ENCODE results near the gene BAG1. TPM values are rescaled to one million over a fixed set of nuclear protein-coding genes. Genes with fewer than 3 reads are reported as not detected.
A peak's percentile ranks its signal among the peaks of the same experiment; 100 is the strongest.

BAG1 gene
- total RNA-seq, 2 experiments from 2014 or later, result 62.3 to 72.2 TPM

GRCh38 chr9:33233626-33234342, 30.7 kb downstream of the BAG1 start:
- Mint-ChIP-seq H3K4me1 (no peaks in the 10 kb centered on the region), H3K4me3 (no peak overlapping the region), H3K36me3 (ENCODE audit: low read depth) (no peaks in the 10 kb centered on the region), H3K9me3 (no peaks in the 10 kb centered on the region), H3K27ac (no peak overlapping the region), H3K27me3 (peaks cover 2% of the 10 kb centered on the region)
- POLR2A ChIA-PET, result no interaction called here
- no peak for DNase-seq
- CTCF ChIA-PET, result interaction anchor here (0.9 to 4.3 kb wide), 8 partner anchors 8 to 53 kb away, joined by 3 to 13 read pairs (median 5); no protein-coding TSS in a partner anchor

- Mint-ChIP-seq H3K27me3 (peaks cover 2% of the 10 kb centered on the region), H3K27ac (no peak overlapping the region), H3K4me1 (no peaks in the 10 kb centered on the region), H3K9me3 (no peaks in the 10 kb centered on the region), H3K4me3 (no peak overlapping the region), H3K36me3 (ENCODE audit: low read depth) (no peaks in the 10 kb centered on the region)
- ChIA-PET POLR2A (no interaction called here), CTCF (interaction anchor here (0.6 to 4.3 kb wide), 7 partner anchors 10 to 208 kb away, joined by 3 to 13 read pairs (median 3); partner anchors contain the start of gene SMU1)
- no peak for DNase-seq
Measured at GRCh38 chr9:33232815-33233214, 31.7 kb downstream of the BAG1 start.

GRCh38 chr9:33231623-33231942, 32.9 kb downstream of the BAG1 start:
- peaks cover 2% of the 10 kb centered on the region for H3K27me3 Mint-ChIP-seq
- ChIA-PET CTCF (no interaction called here), POLR2A (no interaction called here)
- no peak overlapping the region for H3K27ac Mint-ChIP-seq
- H3K4me1 Mint-ChIP-seq, result peaks cover 4% of the 10 kb centered on the region
- H3K4me3 Mint-ChIP-seq, result no peak overlapping the region
- H3K36me3 Mint-ChIP-seq (ENCODE audit: low read depth), result no peaks in the 10 kb centered on the region
- no peaks in the 10 kb centered on the region for H3K9me3 Mint-ChIP-seq
- no peak for DNase-seq

GRCh38 chr9:33230756-33231622, 33.5 kb downstream of the BAG1 start:
- Mint-ChIP-seq H3K4me3 (no peak overlapping the region), H3K27ac (no peak overlapping the region), H3K4me1 (peaks cover 6% of the 10 kb centered on the region), H3K27me3 (peaks cover 2% of the 10 kb centered on the region), H3K36me3 (ENCODE audit: low read depth) (no peaks in the 10 kb centered on the region), H3K9me3 (no peaks in the 10 kb centered on the region)
- CTCF ChIA-PET, result no interaction called here
- POLR2A ChIA-PET, result no interaction called here
- DNase-seq, result no peak

DNA sequence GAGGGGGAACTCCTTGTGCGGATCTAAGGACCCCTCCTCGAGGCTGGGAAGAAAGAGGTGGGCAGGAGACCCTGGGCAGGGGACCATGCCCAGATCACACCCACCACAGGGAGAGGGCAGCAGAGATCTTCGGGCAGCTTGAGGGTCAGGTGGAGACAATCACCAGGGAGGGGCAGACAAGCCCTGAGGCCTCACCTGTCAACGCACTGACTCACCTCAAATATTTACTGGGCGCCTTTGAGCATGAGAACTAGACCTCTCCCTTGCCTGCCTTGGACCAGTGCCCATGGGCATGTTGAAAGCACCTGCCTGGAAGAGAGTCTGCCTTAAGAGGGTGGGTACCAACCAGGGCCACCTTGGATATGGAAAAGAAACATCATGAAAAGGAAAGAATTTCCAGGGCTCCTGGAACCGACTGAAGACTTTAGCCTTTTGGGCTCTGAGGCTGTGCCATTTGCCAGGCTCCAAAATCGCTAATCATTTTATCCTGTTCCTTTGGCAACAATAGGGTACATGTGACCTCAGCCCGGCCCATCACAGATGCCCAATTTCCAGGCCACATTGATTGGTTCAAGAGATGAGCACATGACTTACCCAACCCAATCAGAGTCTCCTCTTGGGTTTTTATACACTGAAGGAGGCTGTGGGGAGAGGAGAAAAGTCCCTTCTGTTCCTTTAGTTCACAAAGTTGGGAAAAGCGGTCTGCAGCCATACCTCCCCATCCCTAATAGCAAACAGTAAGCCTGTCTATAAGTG, 35.0 kb downstream of the BAG1 start:
- H3K4me1 Mint-ChIP-seq, result peaks cover 16% of the 10 kb centered on the region
- POLR2A ChIA-PET, result no interaction called here
- H3K27ac Mint-ChIP-seq, result peak overlapping the region; percentile 20
- DNase-seq, result no peak
- H3K4me3 Mint-ChIP-seq, result no peak overlapping the region
- CTCF ChIA-PET, result no interaction called here
- H3K36me3 Mint-ChIP-seq (ENCODE audit: low read depth), result no peaks in the 10 kb centered on the region
- H3K9me3 Mint-ChIP-seq, result no peaks in the 10 kb centered on the region
- peaks cover 2% of the 10 kb centered on the region for H3K27me3 Mint-ChIP-seq

GRCh38 chr9:33228606-33229005, 35.9 kb downstream of the BAG1 start:
- H3K36me3 Mint-ChIP-seq (ENCODE audit: low read depth), result no peaks in the 10 kb centered on the region
- ChIA-PET CTCF (interaction anchor here (0.6 kb wide), 1 partner anchor 752 kb away, joined by 3 read pairs; no protein-coding TSS in a partner anchor), POLR2A (no interaction called here)
- H3K4me1 Mint-ChIP-seq, result peaks cover 16% of the 10 kb centered on the region
- DNase-seq, result no peak
- no peaks in the 10 kb centered on the region for H3K9me3 Mint-ChIP-seq
- no peak overlapping the region for H3K4me3 Mint-ChIP-seq
- H3K27me3 Mint-ChIP-seq, result no peaks in the 10 kb centered on the region
- no peak overlapping the region for H3K27ac Mint-ChIP-seq

DNA sequence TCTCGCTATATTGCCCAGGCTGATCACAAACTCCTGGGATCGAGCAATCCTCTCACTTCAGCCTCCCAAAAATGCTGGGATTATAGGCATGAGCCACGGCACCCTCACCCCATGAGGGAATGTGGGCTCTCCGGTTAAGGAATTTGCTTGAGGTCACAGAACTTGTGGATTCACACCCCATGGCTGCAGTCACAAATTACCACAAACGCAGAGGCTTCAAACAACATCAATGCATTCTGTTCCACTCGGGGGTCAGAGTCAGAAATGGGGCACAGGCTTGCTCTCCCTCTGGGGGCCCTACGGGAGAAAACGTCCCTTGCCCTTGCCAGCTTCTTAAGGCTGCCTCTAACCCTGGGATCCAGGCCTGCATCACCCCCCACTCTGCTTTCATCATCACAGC, 36.8 kb downstream of the BAG1 start:
- no peak overlapping the region for H3K27ac Mint-ChIP-seq
- H3K9me3 Mint-ChIP-seq, result no peaks in the 10 kb centered on the region
- H3K4me3 Mint-ChIP-seq, result no peak overlapping the region
- POLR2A ChIA-PET, result no interaction called here
- H3K36me3 Mint-ChIP-seq (ENCODE audit: low read depth), result no peaks in the 10 kb centered on the region
- CTCF ChIA-PET, result no interaction called here
- no peak for DNase-seq
- no peaks in the 10 kb centered on the region for H3K27me3 Mint-ChIP-seq
- H3K4me1 Mint-ChIP-seq, result peaks cover 16% of the 10 kb centered on the region

GRCh38 chr9:33227008-33227398, 37.5 kb downstream of the BAG1 start:
- no peak for DNase-seq
- POLR2A ChIA-PET, result no interaction called here
- Mint-ChIP-seq H3K27me3 (no peaks in the 10 kb centered on the region), H3K36me3 (ENCODE audit: low read depth) (no peaks in the 10 kb centered on the region), H3K27ac (peak overlapping the region; percentile 42), H3K4me3 (no peak overlapping the region), H3K9me3 (no peaks in the 10 kb centered on the region), H3K4me1 (peaks cover 17% of the 10 kb centered on the region)
- CTCF ChIA-PET, result interaction anchor here (0.6 to 1.7 kb wide), 17 partner anchors 8 to 535 kb away, joined by 3 to 10 read pairs (median 4); partner anchors contain the start of genes DNAJA1 and NOL6

- CTCF ChIA-PET, result interaction anchor here (0.7 to 1.7 kb wide), 18 partner anchors 8 to 536 kb away, joined by 3 to 10 read pairs (median 4); partner anchors contain the start of genes BAG1, CHMP5 and SPINK4
- H3K9me3 Mint-ChIP-seq, result no peaks in the 10 kb centered on the region
- H3K27me3 Mint-ChIP-seq, result no peaks in the 10 kb centered on the region
- POLR2A ChIA-PET, result no interaction called here
- no peak overlapping the region for H3K4me3 Mint-ChIP-seq
- H3K27ac Mint-ChIP-seq, result peak overlapping the region; percentile 82
- peaks cover 32% of the 10 kb centered on the region for H3K4me1 Mint-ChIP-seq
- no peaks in the 10 kb centered on the region for H3K36me3 Mint-ChIP-seq (ENCODE audit: low read depth)
- DNase-seq, result peak; percentile 84
Measured at GRCh38 chr9:33225319-33226147, 39.0 kb downstream of the BAG1 start.

DNA sequence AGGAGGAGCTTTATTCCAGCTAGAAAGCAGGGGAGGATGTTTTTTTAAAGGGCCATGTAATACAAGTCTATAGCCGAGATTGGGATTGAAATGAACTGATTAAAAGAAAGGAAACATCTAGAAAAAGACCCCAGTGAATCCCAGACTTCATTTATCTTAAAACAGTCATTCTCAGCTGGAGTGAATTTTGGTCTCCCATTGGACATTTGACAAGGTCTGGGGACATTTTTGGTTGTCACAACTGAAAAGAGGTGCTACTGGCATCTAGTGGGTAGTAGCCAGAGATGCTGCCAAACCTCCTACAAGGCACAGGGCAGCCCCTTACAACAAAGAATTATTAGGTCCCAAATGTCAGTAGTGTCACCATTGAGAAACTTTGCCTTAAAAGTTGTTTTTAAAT, 40.8 kb downstream of the BAG1 start:
- DNase-seq, result no peak
- CTCF ChIA-PET, result no interaction called here
- POLR2A ChIA-PET, result no interaction called here
- H3K27me3 Mint-ChIP-seq, result no peaks in the 10 kb centered on the region
- peaks cover 36% of the 10 kb centered on the region for H3K4me1 Mint-ChIP-seq
- no peaks in the 10 kb centered on the region for H3K9me3 Mint-ChIP-seq
- no peak overlapping the region for H3K4me3 Mint-ChIP-seq
- no peaks in the 10 kb centered on the region for H3K36me3 Mint-ChIP-seq (ENCODE audit: low read depth)
- no peak overlapping the region for H3K27ac Mint-ChIP-seq

DNA sequence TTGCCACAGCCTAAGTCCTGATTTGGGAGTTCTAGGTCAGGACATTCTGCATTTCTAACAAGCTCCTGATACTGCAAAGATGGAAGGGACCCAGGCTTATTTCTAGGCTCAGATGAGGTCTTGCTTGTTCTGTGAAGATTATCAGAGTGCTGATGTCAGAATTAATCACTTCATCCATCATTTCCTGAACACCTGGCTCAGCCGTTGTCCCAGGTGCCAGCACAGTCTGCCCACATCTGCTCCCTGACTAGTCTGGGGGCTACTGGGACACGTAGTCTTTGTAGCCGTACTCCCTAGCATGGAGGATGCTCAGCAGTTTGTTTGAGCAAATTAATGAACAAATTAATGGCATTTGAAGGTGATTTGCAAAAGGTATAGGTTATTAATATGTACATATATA, 42.5 kb downstream of the BAG1 start:
- H3K36me3 Mint-ChIP-seq (ENCODE audit: low read depth), result no peaks in the 10 kb centered on the region
- CTCF ChIA-PET, result no interaction called here
- no peaks in the 10 kb centered on the region for H3K27me3 Mint-ChIP-seq
- DNase-seq, result no peak
- H3K4me1 Mint-ChIP-seq, result peaks cover 35% of the 10 kb centered on the region
- POLR2A ChIA-PET, result no interaction called here
- no peak overlapping the region for H3K4me3 Mint-ChIP-seq
- H3K27ac Mint-ChIP-seq, result no peak overlapping the region
- no peaks in the 10 kb centered on the region for H3K9me3 Mint-ChIP-seq

DNA sequence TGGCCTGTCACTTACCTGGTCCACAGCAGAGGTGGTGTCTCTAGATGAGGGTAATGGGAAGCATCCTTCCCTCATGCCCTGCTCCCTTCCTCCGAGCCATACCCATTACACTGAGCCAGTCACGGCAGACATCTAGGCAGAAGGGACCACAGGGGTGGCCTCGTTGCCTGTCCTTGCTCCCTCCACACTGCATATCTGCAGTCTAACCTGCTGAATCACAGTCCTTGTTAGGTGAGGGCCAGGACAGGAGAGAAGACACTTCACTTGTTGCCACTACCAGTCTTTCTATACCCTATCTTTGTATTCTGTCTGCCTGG, 43.0 kb downstream of the BAG1 start:
- Mint-ChIP-seq H3K4me3 (no peak overlapping the region), H3K4me1 (peaks cover 31% of the 10 kb centered on the region), H3K27ac (peak overlapping the region; percentile 69), H3K36me3 (ENCODE audit: low read depth) (no peaks in the 10 kb centered on the region), H3K27me3 (no peaks in the 10 kb centered on the region), H3K9me3 (no peaks in the 10 kb centered on the region)
- CTCF ChIA-PET, result no interaction called here
- POLR2A ChIA-PET, result no interaction called here
- DNase-seq, result no peak
